A549 (cell line): ENCODE measurements around the gene FAM83G. TPM values are rescaled to one million over a fixed set of nuclear protein-coding genes. Genes with fewer than 3 reads are reported as not detected.
A peak's percentile ranks its signal among the peaks of the same experiment; 100 is the strongest.

Source experiments
- ATAC-seq, 2 experiments: fragments of 200-7000 bp in 1 of 2; fragments of >200 bp in 1 of 2; cut with Nextera tagmentation in 1 of 2; cut with Tn5 transposase in 1 of 2; 3 replicates each; pipeline versions ENCODE4 v1.8.0 to v1.9.1; 2018 to 2020; ENCODE audit warnings: mild to moderate bottlenecking in 1 of 2, moderate library complexity in 1 of 2
- CTCF ChIA-PET: fragments of 300-600 bp; sonication (Branson Sonifier 250); formaldehyde crosslinking; extraction: SDS; loops from one replicate; lab custom pipeline; 2021; ENCODE audit warnings: antibody characterized with exemption, inconsistent platforms; lab: Yijun Ruan, JAX
- POLR2A ChIA-PET: fragments of 350-600 bp; formaldehyde crosslinking; extraction: SDS; loops from one replicate; lab custom pipeline; 2021; ENCODE audit warnings: antibody characterized with exemption, inconsistent platforms; lab: Yijun Ruan, JAX
- DNase-seq, 2 experiments: peaks; one replicate each; pipeline versions ENCODE4 v3.0.0 to v3.0.0-alpha.2; 2011 to 2016; ENCODE audit warnings: low read depth in 1 of 2, low spot score in 1 of 2
- FAIRE-seq: peaks from 2 replicates; lab custom pipeline; 2011; peaks lifted over from hg19 to GRCh38; lab: Jason Lieb, UNC
- H3K27ac ChIP-seq, 2 experiments: fragments of >200 bp; sonication (Bioruptor Twin); formaldehyde crosslinking; 3 replicates each; pipeline ENCODE4 v1.5.1; 2016 to 2017
- H3K4me1 ChIP-seq: fragments of >200 bp; sonication (Bioruptor Twin); formaldehyde crosslinking; 3 replicates; pipeline ENCODE4 v1.6.1; 2016
- H3K4me2 ChIP-seq: fragments of >200 bp; sonication (Bioruptor Twin); formaldehyde crosslinking; 3 replicates; pipeline ENCODE4 v1.6.1; 2016
- H3K4me3 ChIP-seq: fragments of >200 bp; sonication (Bioruptor Twin); formaldehyde crosslinking; 3 replicates; pipeline ENCODE4 v1.5.1; 2016
- H3K9me3 ChIP-seq: fragments of >200 bp; sonication (Bioruptor Twin); formaldehyde crosslinking; 3 replicates; pipeline ENCODE4 v1.6.1; 2016
- ATOH8 ChIP-seq: fragments of 250-450 bp; sonication (Bioruptor Pico); IDR thresholded peaks from 2 replicates; pipeline ENCODE4 v1.5.0; 2020; ENCODE audit warnings: low read depth, mild to moderate bottlenecking, moderate library complexity
- CHD2 ChIP-seq: fragments of 150-350 bp; IDR thresholded peaks from 2 replicates; pipeline ENCODE4 v1.6.1; 2014; ENCODE audit warnings: low read length; ENCODE audit not compliant: partially characterized antibody
- CHD4 ChIP-seq: fragments of 200-600 bp; sonication (generic); IDR thresholded peaks from 2 replicates; pipeline ENCODE4 v1.6.1; 2016; ENCODE audit warnings: antibody characterized with exemption, mild to moderate bottlenecking, borderline replicate concordance
- EHF ChIP-seq: fragments of 250-450 bp; sonication (Bioruptor Pico); IDR thresholded peaks from 2 replicates; pipeline ENCODE4 v1.5.0; 2020; ENCODE audit warnings: mild to moderate bottlenecking
- HEYL ChIP-seq: fragments of 250-450 bp; sonication (Bioruptor Pico); IDR thresholded peaks from 2 replicates; pipeline ENCODE4 v1.8.0; 2021; ENCODE audit warnings: mild to moderate bottlenecking, moderate library complexity
- HOXA7 ChIP-seq: fragments of 250-450 bp; sonication (Bioruptor Pico); IDR thresholded peaks from 2 replicates; pipeline ENCODE4 v1.5.0; 2020; ENCODE audit warnings: mild to moderate bottlenecking, moderate library complexity
- MAFK ChIP-seq: fragments of 450-650 bp; IDR thresholded peaks from 2 replicates; pipeline ENCODE4 v1.6.1; 2014; ENCODE audit not compliant: partially characterized antibody
- PBX3 ChIP-seq: IDR thresholded peaks from 2 replicates; pipeline ENCODE4 v1.6.1; 2012
- RARB ChIP-seq: fragments of 250-450 bp; sonication (Bioruptor Pico); IDR thresholded peaks from 2 replicates; pipeline ENCODE4 v1.8.0; 2021; ENCODE audit warnings: mild to moderate bottlenecking, moderate library complexity
- RCOR1 ChIP-seq: fragments of 150-350 bp; IDR thresholded peaks from 2 replicates; pipeline ENCODE4 v1.6.1; 2014; ENCODE audit warnings: antibody characterized with exemption, low read length, low read depth
- SMC3 ChIP-seq: fragments of >200 bp; sonication (Bioruptor Twin); formaldehyde crosslinking; IDR thresholded peaks from 3 replicates; pipeline ENCODE4 v1.6.1; 2018; ENCODE audit warnings: inconsistent platforms
- SREBF2 ChIP-seq: fragments of 450-650 bp; IDR thresholded peaks from 2 replicates; pipeline ENCODE4 v1.6.1; 2014; ENCODE audit warnings: mild to moderate bottlenecking, moderate library complexity
- USF2 ChIP-seq: fragments of 450-650 bp; IDR thresholded peaks from 2 replicates; pipeline ENCODE4 v1.6.1; 2014; ENCODE audit warnings: antibody characterized with exemption
- ZFP36 ChIP-seq: fragments of 450-650 bp; IDR thresholded peaks from 2 replicates; pipeline ENCODE4 v1.6.1; 2014; ENCODE audit warnings: borderline replicate concordance; ENCODE audit not compliant: partially characterized antibody
- ZSCAN20 ChIP-seq: fragments of 250-450 bp; sonication (Bioruptor Pico); IDR thresholded peaks from 2 replicates; pipeline ENCODE4 v1.8.0; 2022; ENCODE audit warnings: mild to moderate bottlenecking, moderate library complexity
- WGBS: methylation state at CpG from one replicate; pipeline ENCODE4 v1.1.6; 2017; ENCODE audit errors: missing lambda C conversion rate; 5-methylcytosine and 5-hydroxymethylcytosine counted together
- polyA plus RNA-seq, 4 experiments: library from polyadenylated mRNA; depleted of rRNA in 3 of 4; stranded (reverse); fragments of >200 nt; fragmentation: RNase III in 1 of 4; extraction: RNeasy Plus Mini Kit Qiagen cat#74134 plus additional on column Dnase treatment in 1 of 4; gene quantifications; 2 replicates in 3 of 4; 3 replicates in 1 of 4; pipeline ENCODE4 v1.2.3, GENCODE V29; 2011 to 2017
- TF ChIP-seq, protein P1 (sequence below): fragments of >200 bp; sonication (Bioruptor Twin); formaldehyde crosslinking; IDR thresholded peaks from 2 replicates; pipeline ENCODE4 v1.6.1; 2016
- TF ChIP-seq, protein P2 (sequence below): IDR thresholded peaks from 2 replicates; pipeline ENCODE4 v1.6.1; 2012; ENCODE audit warnings: low read depth, borderline replicate concordance
- TF ChIP-seq, protein P3 (sequence below): fragments of >200 bp; sonication (Bioruptor Twin); formaldehyde crosslinking; IDR thresholded peaks from 3 replicates; pipeline ENCODE4 v1.6.1; 2016

Gene FAM83G
- polyA plus RNA-seq, 2 of the 4 experiments (the other 2 are of a cell fraction): 11.0 to 22.0 TPM

GRCh38 chr17:19012171-19013080 lies 7.9 kb upstream of the FAM83G start (continued):
- TF ChIP-seq, protein P1, sequence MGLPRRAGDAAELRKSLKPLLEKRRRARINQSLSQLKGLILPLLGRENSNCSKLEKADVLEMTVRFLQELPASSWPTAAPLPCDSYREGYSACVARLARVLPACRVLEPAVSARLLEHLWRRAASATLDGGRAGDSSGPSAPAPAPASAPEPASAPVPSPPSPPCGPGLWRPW: no peak
- TF ChIP-seq SREBF2 (no peak), RCOR1 (no peak), RARB (CRISPR knock-in tag) (no peak), HEYL (no peak)

DNA sequence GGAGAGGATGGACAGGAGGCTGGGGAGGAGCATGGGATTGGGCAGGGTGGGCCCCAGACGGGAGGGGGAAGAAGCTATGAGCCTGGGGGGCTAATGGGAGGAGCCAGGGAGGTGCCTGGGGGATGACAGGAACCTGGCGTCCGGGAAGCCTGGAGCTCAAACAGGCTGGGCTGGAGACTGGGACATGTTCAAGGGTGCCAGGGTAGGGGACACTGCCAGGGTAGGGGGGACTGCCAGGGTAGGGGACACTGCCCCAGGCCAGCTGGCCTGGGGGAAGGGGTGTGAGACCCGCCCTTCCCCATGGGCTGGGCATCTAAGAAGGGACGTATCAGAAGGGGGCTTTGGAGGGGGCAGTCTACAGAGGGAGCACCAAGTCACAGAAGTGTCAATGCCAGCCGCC lies 7.0 kb upstream of the FAM83G start:
- ATAC-seq (no peak; a peak in 1 of 6 replicates), FAIRE-seq (no peak), DNase-seq (no peak)
- H3K9me3 ChIP-seq: peaks cover 4% of the 10 kb centered on the region; the same call in 2 of the 3 replicates
- H3K27ac ChIP-seq: peak overlapping the region; percentile 75 to 85
- ChIA-PET CTCF (interaction anchor here (0.8 to 13.6 kb wide), 2 partner anchors 34 to 50 kb away, joined by 3 to 110 read pairs; no protein-coding TSS in a partner anchor), POLR2A (no interaction called here)
- peak overlapping the region; percentile 45 for H3K4me2 ChIP-seq
- TF ChIP-seq ATOH8 (CRISPR knock-in tag): no peak
- no peak for TF ChIP-seq CHD2
- no peak for TF ChIP-seq EHF
- TF ChIP-seq MAFK: no peak
- no peak for TF ChIP-seq RCOR1
- TF ChIP-seq HOXA7 (CRISPR knock-in tag): no peak
- no peak for TF ChIP-seq ZSCAN20 (CRISPR knock-in tag)
- no peak for TF ChIP-seq RARB (CRISPR knock-in tag)
- TF ChIP-seq SREBF2: no peak
- no peak for TF ChIP-seq SMC3
- TF ChIP-seq, protein P2, sequence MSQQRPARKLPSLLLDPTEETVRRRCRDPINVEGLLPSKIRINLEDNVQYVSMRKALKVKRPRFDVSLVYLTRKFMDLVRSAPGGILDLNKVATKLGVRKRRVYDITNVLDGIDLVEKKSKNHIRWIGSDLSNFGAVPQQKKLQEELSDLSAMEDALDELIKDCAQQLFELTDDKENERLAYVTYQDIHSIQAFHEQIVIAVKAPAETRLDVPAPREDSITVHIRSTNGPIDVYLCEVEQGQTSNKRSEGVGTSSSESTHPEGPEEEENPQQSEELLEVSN: no peak
- no peak for TF ChIP-seq CHD4
- TF ChIP-seq USF2: no peak
- no peak for TF ChIP-seq PBX3
- TF ChIP-seq, protein P1: no peak
- TF ChIP-seq ZFP36: no peak
- TF ChIP-seq, protein P3, sequence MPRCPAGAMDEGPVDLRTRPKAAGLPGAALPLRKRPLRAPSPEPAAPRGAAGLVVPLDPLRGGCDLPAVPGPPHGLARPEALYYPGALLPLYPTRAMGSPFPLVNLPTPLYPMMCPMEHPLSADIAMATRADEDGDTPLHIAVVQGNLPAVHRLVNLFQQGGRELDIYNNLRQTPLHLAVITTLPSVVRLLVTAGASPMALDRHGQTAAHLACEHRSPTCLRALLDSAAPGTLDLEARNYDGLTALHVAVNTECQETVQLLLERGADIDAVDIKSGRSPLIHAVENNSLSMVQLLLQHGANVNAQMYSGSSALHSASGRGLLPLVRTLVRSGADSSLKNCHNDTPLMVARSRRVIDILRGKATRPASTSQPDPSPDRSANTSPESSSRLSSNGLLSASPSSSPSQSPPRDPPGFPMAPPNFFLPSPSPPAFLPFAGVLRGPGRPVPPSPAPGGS: no peak
- H3K4me1 ChIP-seq: peaks cover 30% of the 10 kb centered on the region
- 78% methylated on average over 6 of the region's 6 CpGs for WGBS
- no peak overlapping the region for H3K4me3 ChIP-seq
